BE2C (cell line): ENCODE measurements around the gene GPBP1L1.

ENCODE experiments used
- DNase-seq: peaks from one replicate; pipeline ENCODE4 v3.0.0-alpha.2; 2020
- H3K27me3 ChIP-seq: fragments of 250-450 bp; sonication (Bioruptor Pico); 2 replicates; pipeline ENCODE4 v1.5.1; 2020; ENCODE audit warnings: mild to moderate bottlenecking
- H3K36me3 ChIP-seq: fragments of 250-450 bp; sonication (Bioruptor Pico); 2 replicates; pipeline ENCODE4 v1.5.1; 2020; ENCODE audit warnings: mild to moderate bottlenecking
- H3K4me1 ChIP-seq: fragments of 250-450 bp; sonication (Bioruptor Pico); 2 replicates; pipeline ENCODE4 v1.5.1; 2020
- H3K4me3 ChIP-seq: 2 replicates; pipeline ENCODE4 v1.5.1; 2011; ENCODE audit warnings: low read depth, low read length
- H3K9me3 ChIP-seq: fragments of 250-450 bp; sonication (Bioruptor Pico); 2 replicates; pipeline ENCODE4 v1.5.1; 2020
- CTCF ChIP-seq: IDR thresholded peaks from 2 replicates; pipeline ENCODE4 v1.5.1; 2012; ENCODE audit warnings: mild to moderate bottlenecking, low read depth, low read length

GPBP1L1 gene

GRCh38 chr1:45620588-45621500 is 65.5 kb downstream of the GPBP1L1 start:
- Histone ChIP-seq H3K36me3 (peaks cover 19% of the 10 kb centered on the region), H3K4me3 (no peak overlapping the region), H3K4me1 (no peaks in the 10 kb centered on the region), H3K27me3 (no peaks in the 10 kb centered on the region), H3K9me3 (no peaks in the 10 kb centered on the region)
- no peak for TF ChIP-seq CTCF
- no peak for DNase-seq

GRCh38 chr1:45619149-45619921 is 67.0 kb downstream of the GPBP1L1 start:
- H3K4me3 ChIP-seq = no peak overlapping the region
- H3K36me3 ChIP-seq = peaks cover 34% of the 10 kb centered on the region
- no peaks in the 10 kb centered on the region for H3K27me3 ChIP-seq
- no peak for TF ChIP-seq CTCF
- H3K4me1 ChIP-seq = no peaks in the 10 kb centered on the region
- DNase-seq = no peak
- H3K9me3 ChIP-seq = no peaks in the 10 kb centered on the region

- no peaks in the 10 kb centered on the region for H3K4me1 ChIP-seq
- H3K9me3 ChIP-seq = no peaks in the 10 kb centered on the region
- DNase-seq = no peak
- H3K27me3 ChIP-seq = no peaks in the 10 kb centered on the region
- TF ChIP-seq CTCF = no peak
- H3K4me3 ChIP-seq = no peak overlapping the region
- peaks cover 46% of the 10 kb centered on the region for H3K36me3 ChIP-seq
These were observed 68.7 kb downstream of the GPBP1L1 start for GRCh38 chr1:45617618-45618017.

DNA sequence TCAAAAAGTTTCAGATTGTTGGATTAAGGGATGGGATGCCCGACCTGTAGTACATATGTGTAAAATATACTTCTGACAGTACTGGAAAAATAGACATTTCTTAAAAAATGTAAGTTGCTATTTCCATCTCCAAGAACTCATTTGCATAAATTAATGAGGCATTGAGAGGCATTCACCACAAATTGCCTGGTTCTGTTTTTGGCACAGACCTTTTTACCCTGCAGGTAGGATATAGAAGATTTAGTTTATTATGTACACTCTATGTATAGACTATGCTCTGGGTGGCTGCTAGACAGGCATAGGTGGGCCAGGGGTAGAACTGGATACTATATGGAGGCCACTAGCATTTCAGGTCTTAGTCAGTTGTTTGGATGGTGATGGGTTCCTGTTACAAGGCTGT is 70.4 kb downstream of the GPBP1L1 start:
- DNase-seq = no peak
- no peak for TF ChIP-seq CTCF
- H3K4me3 ChIP-seq = no peak overlapping the region
- no peaks in the 10 kb centered on the region for H3K9me3 ChIP-seq
- H3K36me3 ChIP-seq = peaks cover 47% of the 10 kb centered on the region
- no peaks in the 10 kb centered on the region for H3K27me3 ChIP-seq
- H3K4me1 ChIP-seq = no peaks in the 10 kb centered on the region

DNA sequence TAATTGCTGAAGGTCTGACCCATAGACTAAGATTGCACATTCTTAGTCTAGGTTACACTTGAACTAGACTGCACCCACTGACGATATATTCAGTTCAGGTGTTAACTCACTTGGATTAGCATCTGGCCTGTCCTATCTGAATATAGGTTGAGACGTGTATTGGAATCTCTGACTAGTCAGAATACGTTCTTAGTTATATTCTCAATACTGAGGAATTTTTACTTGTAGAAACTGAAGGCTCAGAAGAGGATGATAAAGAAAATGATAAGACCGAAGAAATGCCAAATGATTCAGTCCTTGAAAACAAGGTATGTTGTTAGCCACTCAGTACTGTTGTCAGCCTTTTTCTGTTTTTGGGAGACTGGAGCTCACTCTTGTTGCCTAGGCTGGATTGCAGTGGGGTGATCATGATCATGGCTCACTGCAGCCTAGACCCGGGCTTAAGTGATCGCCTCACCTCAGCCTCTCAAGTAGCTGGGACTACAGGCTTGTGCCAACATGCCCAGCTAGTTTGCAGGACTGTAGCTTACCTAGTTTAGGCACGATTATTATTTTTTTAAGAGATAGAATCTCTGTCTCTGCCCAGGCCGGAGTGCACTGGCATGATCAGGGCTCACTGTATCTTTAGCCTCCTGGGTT is 73.3 kb downstream of the GPBP1L1 start:
- no peak overlapping the region for H3K4me3 ChIP-seq
- no peaks in the 10 kb centered on the region for H3K4me1 ChIP-seq
- H3K9me3 ChIP-seq = no peaks in the 10 kb centered on the region
- no peak for TF ChIP-seq CTCF
- H3K36me3 ChIP-seq = peaks cover 61% of the 10 kb centered on the region
- no peak for DNase-seq
- no peaks in the 10 kb centered on the region for H3K27me3 ChIP-seq
